ENCODE measurements around the gene ARAP1. TPM values are rescaled to one million over a fixed set of nuclear protein-coding genes. Genes with fewer than 3 reads are reported as not detected.

The ARAP1 gene
- total RNA-seq, 1 donor from 2014 or later: 17.6 TPM

DNA sequence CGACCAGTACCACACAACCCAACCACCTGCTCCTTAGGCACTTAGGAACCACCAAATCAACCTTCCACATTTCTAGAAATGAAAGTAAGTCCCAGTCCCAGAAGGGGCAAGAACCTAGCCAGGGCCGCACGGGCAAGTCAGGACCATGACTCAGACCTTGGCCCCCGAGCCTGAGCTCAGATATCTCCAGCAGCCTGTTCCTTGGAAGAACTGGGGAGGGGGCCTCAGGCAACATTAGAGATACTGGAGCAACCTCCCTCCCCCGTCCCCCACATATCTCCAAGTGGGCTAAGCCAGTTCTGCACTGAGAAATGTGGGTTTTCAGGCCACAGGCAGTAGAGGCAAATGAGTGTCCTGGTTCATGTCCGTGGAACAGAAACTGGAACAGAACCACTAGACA lies 7.7 kb downstream of the ARAP1 start:
- Histone ChIP-seq H2AFZ (replicated peaks) (no peak overlapping the region), H3K4me3 (no peak overlapping the region), H3K27me3 (no peaks in the 10 kb centered on the region), H3K79me2 (ENCODE audit: low read depth) (peaks cover 6% of the 10 kb centered on the region), H3F3A (ENCODE audit: low read depth) (no peaks in the 10 kb centered on the region), H3K9ac (no peak overlapping the region), H3K4me2 (no peak overlapping the region), H3K36me3 (no peaks in the 10 kb centered on the region), H3K4me1 (peaks cover 10% of the 10 kb centered on the region), H3K9me3 (ENCODE audit: low read depth) (no peaks in the 10 kb centered on the region), H3K27ac (no peak overlapping the region), H4K20me1 (ENCODE audit: low read depth) (peaks cover 8% of the 10 kb centered on the region)
- H3K4me1 Mint-ChIP-seq: peaks cover 29% of the 10 kb centered on the region
- peaks cover 2% of the 10 kb centered on the region for H3K36me3 Mint-ChIP-seq
- H3K4me3 Mint-ChIP-seq: no peak overlapping the region
- TF ChIP-seq EZH2 (IDR thresholded peaks at IDR 0.05): no peak
- H3K27me3 Mint-ChIP-seq (ENCODE audit: insufficient read depth, low read depth): no peaks in the 10 kb centered on the region
- no peak for DNase-seq (ENCODE audit: low spot score)
- H3K27ac Mint-ChIP-seq: peak overlapping the region; percentile 74
- no peaks in the 10 kb centered on the region for H3K9me3 Mint-ChIP-seq

DNA sequence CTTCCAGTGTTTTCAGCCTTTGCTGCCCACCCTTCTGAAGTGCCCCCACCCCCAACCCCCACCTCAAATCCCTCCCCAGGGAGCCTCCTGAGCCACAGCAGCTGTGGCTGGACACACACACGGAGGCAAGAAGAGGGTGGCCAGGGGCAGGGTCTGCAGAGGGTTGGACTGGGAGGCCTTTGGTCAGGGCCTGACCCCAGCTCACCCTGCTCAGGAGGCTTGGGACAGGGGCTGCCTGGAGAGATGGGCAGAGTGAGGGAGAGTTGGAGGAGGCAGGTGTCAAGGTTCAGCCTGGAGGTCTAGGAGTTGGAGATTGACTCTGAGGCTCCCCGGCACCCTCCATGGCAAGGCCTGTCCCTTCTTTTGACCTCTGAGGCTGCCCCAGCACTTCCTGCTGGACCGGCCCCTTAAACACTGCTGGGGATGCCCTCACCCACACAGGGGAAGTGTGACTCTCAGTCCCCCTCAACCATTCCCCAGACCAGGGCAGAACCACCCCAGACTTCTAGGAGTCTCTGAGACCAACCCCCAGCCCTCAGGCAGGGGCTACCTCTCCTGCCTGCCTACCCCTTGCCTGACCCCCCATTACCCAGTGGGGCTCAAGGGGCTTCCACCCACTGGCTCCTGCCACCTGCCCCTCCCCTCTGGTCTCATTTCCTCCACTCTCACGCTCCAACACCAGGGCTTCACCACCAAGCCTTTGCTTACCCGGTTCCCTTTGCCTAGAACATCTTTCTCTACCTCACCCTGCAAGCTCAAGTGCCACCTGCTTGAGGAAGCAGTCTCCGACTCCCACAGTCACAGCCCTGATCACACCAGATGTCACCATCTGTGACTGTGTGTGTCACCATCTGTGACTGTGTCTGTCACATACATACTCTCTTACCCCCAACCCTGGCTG lies 8.6 kb downstream of the ARAP1 start:
- TF ChIP-seq EZH2 (IDR thresholded peaks at IDR 0.05) (no peak), EZH2phosphoT487 (IDR thresholded peaks at IDR 0.05) (no peak)
- TF ChIP-seq, protein P1, sequence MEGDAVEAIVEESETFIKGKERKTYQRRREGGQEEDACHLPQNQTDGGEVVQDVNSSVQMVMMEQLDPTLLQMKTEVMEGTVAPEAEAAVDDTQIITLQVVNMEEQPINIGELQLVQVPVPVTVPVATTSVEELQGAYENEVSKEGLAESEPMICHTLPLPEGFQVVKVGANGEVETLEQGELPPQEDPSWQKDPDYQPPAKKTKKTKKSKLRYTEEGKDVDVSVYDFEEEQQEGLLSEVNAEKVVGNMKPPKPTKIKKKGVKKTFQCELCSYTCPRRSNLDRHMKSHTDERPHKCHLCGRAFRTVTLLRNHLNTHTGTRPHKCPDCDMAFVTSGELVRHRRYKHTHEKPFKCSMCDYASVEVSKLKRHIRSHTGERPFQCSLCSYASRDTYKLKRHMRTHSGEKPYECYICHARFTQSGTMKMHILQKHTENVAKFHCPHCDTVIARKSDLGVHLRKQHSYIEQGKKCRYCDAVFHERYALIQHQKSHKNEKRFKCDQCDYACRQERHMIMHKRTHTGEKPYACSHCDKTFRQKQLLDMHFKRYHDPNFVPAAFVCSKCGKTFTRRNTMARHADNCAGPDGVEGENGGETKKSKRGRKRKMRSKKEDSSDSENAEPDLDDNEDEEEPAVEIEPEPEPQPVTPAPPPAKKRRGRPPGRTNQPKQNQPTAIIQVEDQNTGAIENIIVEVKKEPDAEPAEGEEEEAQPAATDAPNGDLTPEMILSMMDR (IDR thresholded peaks at IDR 0.05): no peak
- peaks cover 29% of the 10 kb centered on the region for H3K4me1 Mint-ChIP-seq
- no peak overlapping the region for H2AFZ ChIP-seq (replicated peaks)
- H3K36me3 ChIP-seq: no peaks in the 10 kb centered on the region
- H3F3A ChIP-seq (ENCODE audit: low read depth): no peaks in the 10 kb centered on the region
- peaks cover 10% of the 10 kb centered on the region for H3K4me1 ChIP-seq
- no peak overlapping the region for H3K4me3 ChIP-seq
- no peak for DNase-seq (ENCODE audit: low spot score)
- no peaks in the 10 kb centered on the region for H3K9me3 Mint-ChIP-seq
- H3K79me2 ChIP-seq (ENCODE audit: low read depth): peaks cover 6% of the 10 kb centered on the region
- no peak overlapping the region for H3K4me3 Mint-ChIP-seq
- H3K27me3 ChIP-seq: no peaks in the 10 kb centered on the region
- no peaks in the 10 kb centered on the region for H3K27me3 Mint-ChIP-seq (ENCODE audit: insufficient read depth, low read depth)
- H4K20me1 ChIP-seq (ENCODE audit: low read depth): peaks cover 8% of the 10 kb centered on the region
- no peak overlapping the region for H3K9ac ChIP-seq
- no peaks in the 10 kb centered on the region for H3K9me3 ChIP-seq (ENCODE audit: low read depth)
- H3K36me3 Mint-ChIP-seq: peaks cover 2% of the 10 kb centered on the region
- H3K27ac ChIP-seq: no peak overlapping the region
- peak overlapping the region; percentile 74 for H3K27ac Mint-ChIP-seq
- no peak overlapping the region for H3K4me2 ChIP-seq

DNA sequence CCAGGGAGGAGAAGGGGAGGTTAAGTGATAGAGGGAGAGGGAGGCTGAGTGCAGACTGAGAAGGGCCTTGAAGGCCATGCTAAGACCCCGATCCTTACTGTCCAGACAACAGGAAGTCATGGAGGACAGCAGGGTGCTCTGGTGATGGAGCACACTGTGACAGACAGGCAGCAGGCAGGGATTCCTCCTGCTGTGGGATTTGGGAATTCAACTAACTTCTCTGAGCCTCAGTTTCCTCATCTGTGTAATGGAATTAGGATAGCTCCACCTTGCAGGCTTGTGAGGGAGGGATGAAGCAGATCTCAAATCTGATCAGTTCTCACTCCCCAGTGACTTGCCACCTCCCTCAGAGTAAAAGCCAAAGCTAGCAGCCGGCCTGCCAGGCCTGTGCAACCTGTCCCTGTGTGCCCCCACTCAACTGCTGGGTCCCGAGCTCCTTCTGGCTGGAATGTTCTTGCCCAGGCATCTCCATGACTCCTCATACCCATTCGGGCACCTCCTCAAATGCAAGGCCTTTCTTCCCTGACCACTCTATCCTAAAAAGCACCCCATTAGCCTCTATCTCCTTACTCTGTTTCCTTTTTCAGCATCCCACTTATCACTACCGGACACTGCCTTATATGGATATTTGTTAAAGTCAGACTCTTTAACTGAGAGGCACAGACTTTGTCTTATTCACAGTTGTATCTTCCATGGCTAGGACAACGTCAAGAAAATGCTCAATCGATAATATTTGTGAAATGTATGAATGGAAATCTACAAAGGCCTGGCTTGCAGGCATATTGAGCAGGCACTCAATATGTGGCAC lies 9.5 kb downstream of the ARAP1 start:
- no peak for TF ChIP-seq EZH2 (IDR thresholded peaks at IDR 0.05)
- TF ChIP-seq, protein P1 (IDR thresholded peaks at IDR 0.05): no peak
- no peak for TF ChIP-seq EZH2phosphoT487 (IDR thresholded peaks at IDR 0.05)
- H3K4me3 ChIP-seq: no peak overlapping the region
- H3K36me3 Mint-ChIP-seq: no peaks in the 10 kb centered on the region
- no peaks in the 10 kb centered on the region for H3F3A ChIP-seq (ENCODE audit: low read depth)
- no peak overlapping the region for H3K27ac ChIP-seq
- H2AFZ ChIP-seq (replicated peaks): no peak overlapping the region
- no peak overlapping the region for H3K9ac ChIP-seq
- H3K4me2 ChIP-seq: no peak overlapping the region
- H3K9me3 ChIP-seq (ENCODE audit: low read depth): no peaks in the 10 kb centered on the region
- H3K9me3 Mint-ChIP-seq: no peaks in the 10 kb centered on the region
- no peaks in the 10 kb centered on the region for H3K27me3 ChIP-seq
- peaks cover 6% of the 10 kb centered on the region for H3K79me2 ChIP-seq (ENCODE audit: low read depth)
- H3K4me1 Mint-ChIP-seq: peaks cover 29% of the 10 kb centered on the region
- H4K20me1 ChIP-seq (ENCODE audit: low read depth): peaks cover 8% of the 10 kb centered on the region
- DNase-seq (ENCODE audit: low spot score): no peak
- H3K27ac Mint-ChIP-seq: no peak overlapping the region
- H3K36me3 ChIP-seq: no peaks in the 10 kb centered on the region
- H3K27me3 Mint-ChIP-seq (ENCODE audit: insufficient read depth, low read depth): no peaks in the 10 kb centered on the region
- H3K4me1 ChIP-seq: peaks cover 10% of the 10 kb centered on the region
- no peak overlapping the region for H3K4me3 Mint-ChIP-seq
